B cell (primary cell): Measurements from ENCODE around the gene MAEA. TPM values are rescaled to one million over a fixed set of nuclear protein-coding genes. Genes with fewer than 3 reads are reported as not detected.

Experiments
- ATAC-seq: fragments of 200-7000 bp; cut with Tn5 transposase; one replicate; pipeline ENCODE4 v1.10.0; 2021; ENCODE audit warnings: low read depth, mild to moderate bottlenecking, moderate number of reproducible peaks, moderate library complexity
- CTCF ChIA-PET: fragments of 350-600 bp; sonication (Branson Sonifier 250); formaldehyde crosslinking; loops from one replicate; lab custom pipeline; 2021; ENCODE audit warnings: antibody characterized with exemption, inconsistent platforms; lab: Charles Lee
- POLR2A ChIA-PET: fragments of 350-600 bp; sonication (Branson Sonifier 250); formaldehyde crosslinking; loops from one replicate; lab custom pipeline; 2021; ENCODE audit warnings: antibody characterized with exemption; lab: Charles Lee
- DNase-seq: peaks from one replicate; pipeline ENCODE4 v3.0.0; 2013
- H2AFZ ChIP-seq: 2 replicates; pipeline ENCODE4 v1.6.1; 2012; ENCODE audit warnings: mild to moderate bottlenecking, low read depth, low read length; ENCODE audit not compliant: insufficient read depth, poor library complexity, severe bottlenecking
- H3K27ac ChIP-seq, 2 donors: 1 replicate in 1 of 2; 2 replicates in 1 of 2; pipeline ENCODE4 v1.5.1; 2012 to 2013; ENCODE audit warnings: low read length in 2 of 2, mild to moderate bottlenecking in 2 of 2, moderate library complexity in 1 of 2
- H3K27me3 ChIP-seq, 4 experiments: fragments of 200-600 bp in 1 of 4; sonication (generic) in 1 of 4; replicated peaks in 1 of 4; 1 replicate in 2 of 4; 2 replicates in 2 of 4; pipeline versions ENCODE4 v1.6.1 to v1.7.0; 2013 to 2016; ENCODE audit warnings: low read length in 3 of 4, mild to moderate bottlenecking in 2 of 4, mixed read lengths in 1 of 4, moderate library complexity in 1 of 4; ENCODE audit not compliant: insufficient read depth in 4 of 4, control insufficient read depth in 3 of 4; ENCODE audit errors: control extremely low read depth in 1 of 4
- H3K36me3 ChIP-seq, 2 experiments: replicated peaks in 1 of 2; 1 replicate in 1 of 2; 2 replicates in 1 of 2; pipeline versions ENCODE4 v1.6.1 to v1.7.1; 2013; ENCODE audit warnings: low read length in 1 of 2; ENCODE audit not compliant: insufficient read depth in 2 of 2, control insufficient read depth in 1 of 2; ENCODE audit errors: control extremely low read depth in 1 of 2, extremely low read depth in 1 of 2
- H3K4me1 ChIP-seq, 2 donors: fragments of 200-600 bp in 1 of 2; sonication (generic) in 1 of 2; 1 replicate in 1 of 2; 2 replicates in 1 of 2; pipeline versions ENCODE4 v1.5.1 to v1.6.1; 2013 to 2017; ENCODE audit warnings: low read length in 2 of 2; ENCODE audit not compliant: control insufficient read depth in 2 of 2, insufficient read depth in 2 of 2
- H3K4me2 ChIP-seq: replicated peaks from 2 replicates; pipeline ENCODE3; 2012; ENCODE audit warnings: mild to moderate bottlenecking, low read depth, low read length; ENCODE audit not compliant: poor library complexity, severe bottlenecking
- H3K4me3 ChIP-seq, 5 experiments: fragments of 200-600 bp in 1 of 5; sonication (generic) in 1 of 5; 1 replicate in 3 of 5; 2 replicates in 2 of 5; pipeline versions ENCODE4 v1.5.1 to v1.7.0; 2011 to 2016; ENCODE audit warnings: low read length in 4 of 5, mild to moderate bottlenecking in 4 of 5, low read depth in 2 of 5, control low read depth in 1 of 5, moderate library complexity in 1 of 5; ENCODE audit not compliant: insufficient read depth in 1 of 5; ENCODE audit errors: control extremely low read depth in 1 of 5, extremely low read depth in 1 of 5
- H3K79me2 ChIP-seq: fragments of 200-600 bp; sonication (generic); one replicate; pipeline ENCODE4 v1.6.0; 2016; ENCODE audit warnings: low read length; ENCODE audit not compliant: control insufficient read depth, insufficient read depth
- H3K9ac ChIP-seq: fragments of 200-600 bp; sonication (generic); 2 replicates; pipeline ENCODE4 v1.6.1; 2017; ENCODE audit warnings: mild to moderate bottlenecking, low read length, moderate library complexity
- H3K9me3 ChIP-seq, 3 donors: one replicate each; pipeline versions ENCODE4 v1.6.1 to v1.7.1; 2013; ENCODE audit warnings: low read length in 2 of 3; ENCODE audit not compliant: control insufficient read depth in 2 of 3, insufficient read depth in 1 of 3; ENCODE audit errors: control extremely low read depth in 1 of 3
- H4K20me1 ChIP-seq: 2 replicates; pipeline ENCODE4 v1.6.0; 2012; ENCODE audit warnings: mild to moderate bottlenecking, low read length; ENCODE audit not compliant: insufficient read depth, control insufficient read depth, poor library complexity, severe bottlenecking
- H3K27ac Mint-ChIP-seq: one replicate; pipeline ENCODE4 v1.8.0; 2021; ENCODE audit warnings: mixed read lengths
- H3K27me3 Mint-ChIP-seq: one replicate; pipeline ENCODE4 v1.8.0; 2021; ENCODE audit warnings: mixed read lengths
- H3K4me1 Mint-ChIP-seq: one replicate; pipeline ENCODE4 v1.8.0; 2021; ENCODE audit warnings: mixed read lengths
- H3K4me3 Mint-ChIP-seq: one replicate; pipeline ENCODE4 v1.8.0; 2021; ENCODE audit warnings: mixed read lengths
- H3K9me3 Mint-ChIP-seq: one replicate; pipeline ENCODE4 v1.8.0; 2022; ENCODE audit warnings: mixed read lengths; ENCODE audit not compliant: insufficient read depth
- EZH2 ChIP-seq: IDR thresholded peaks from 2 replicates; pipeline ENCODE4 v1.6.1; 2012; ENCODE audit warnings: borderline replicate concordance, low read depth, mild to moderate bottlenecking, moderate library complexity, low read length; ENCODE audit not compliant: insufficient read depth, poor library complexity, severe bottlenecking
- WGBS: methylation state at CpG from one replicate; pipeline ENCODE4 v1.1.5; 2013; ENCODE audit warnings: missing lambda C conversion rate; ENCODE audit not compliant: insufficient coverage; 5-methylcytosine and 5-hydroxymethylcytosine counted together
- intact Hi-C: fragments of 100-400 bp; cut with micrococcal nuclease; formaldehyde crosslinking; loops from one replicate; pipeline ENCODE4 v1.10.0; 2022
- polyA plus RNA-seq: library from polyadenylated mRNA; depleted of rRNA; stranded (reverse); fragments of >200 nt; gene quantifications from 2 replicates; pipeline ENCODE4 v1.2.3, GENCODE V29; 2012
- total RNA-seq, 2 donors: library from RNA; stranded (reverse); fragments of 120-200 nt in 1 of 2; gene quantifications; 1 replicate in 1 of 2; 2 replicates in 1 of 2; pipeline versions ENCODE4 v1.2.3 to v1.2.4, GENCODE V29; 2013 to 2022
- TF ChIP-seq, protein P1 (sequence below): fragments of 200-600 bp; IDR thresholded peaks from one replicate; pipeline ENCODE4 v1.8.0; 2022; ENCODE audit warnings: antibody characterized with exemption, mild to moderate bottlenecking

The MAEA gene
- total and polyA plus RNA-seq, 2 donors (not counting 1 experiment from before 2014, with no cell fraction given) = 106 to 107 TPM

DNA sequence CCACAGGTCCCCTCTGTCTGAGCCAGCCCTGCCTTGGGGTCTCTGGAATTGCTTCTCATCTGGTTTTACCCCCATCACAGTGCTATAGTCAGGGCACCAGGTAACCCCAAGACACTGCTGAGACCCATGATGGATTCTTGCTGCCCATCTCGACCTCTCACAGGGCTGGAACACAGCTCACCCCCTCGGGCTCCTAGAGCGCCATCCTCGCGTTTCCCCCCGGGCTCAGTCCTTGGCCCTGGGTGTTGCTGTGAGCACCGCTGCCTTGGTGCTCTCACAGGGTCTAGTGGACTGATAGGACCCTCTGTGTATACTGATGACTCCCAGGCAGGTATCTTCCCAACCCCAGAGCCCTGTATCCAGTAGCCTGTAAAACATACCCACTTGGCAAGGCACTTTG lies 8.8 kb downstream of the MAEA start:
- Mint-ChIP-seq H3K4me3 (no peak overlapping the region), H3K27me3 (no peaks in the 10 kb centered on the region), H3K9me3 (no peaks in the 10 kb centered on the region), H3K4me1 (peaks cover 46% of the 10 kb centered on the region), H3K27ac (no peak overlapping the region)
- no peak overlapping the region for H2AFZ ChIP-seq
- no peak for DNase-seq
- no peak overlapping the region for H3K4me2 ChIP-seq
- peaks cover 94% of the 10 kb centered on the region for H3K79me2 ChIP-seq
- peaks cover 0 to 43% of the 10 kb centered on the region in 2 experiments for H3K36me3 ChIP-seq
- POLR2A ChIA-PET = no interaction called here
- peaks cover 89% of the 10 kb centered on the region for H4K20me1 ChIP-seq
- H3K4me3 ChIP-seq = no peak overlapping the region
- WGBS = 97% methylated on average over 4 of the region's 7 CpGs
- H3K9ac ChIP-seq = no peak overlapping the region
- H3K27ac ChIP-seq = no peak overlapping the region
- TF ChIP-seq EZH2 = no peak
- TF ChIP-seq, protein P1, sequence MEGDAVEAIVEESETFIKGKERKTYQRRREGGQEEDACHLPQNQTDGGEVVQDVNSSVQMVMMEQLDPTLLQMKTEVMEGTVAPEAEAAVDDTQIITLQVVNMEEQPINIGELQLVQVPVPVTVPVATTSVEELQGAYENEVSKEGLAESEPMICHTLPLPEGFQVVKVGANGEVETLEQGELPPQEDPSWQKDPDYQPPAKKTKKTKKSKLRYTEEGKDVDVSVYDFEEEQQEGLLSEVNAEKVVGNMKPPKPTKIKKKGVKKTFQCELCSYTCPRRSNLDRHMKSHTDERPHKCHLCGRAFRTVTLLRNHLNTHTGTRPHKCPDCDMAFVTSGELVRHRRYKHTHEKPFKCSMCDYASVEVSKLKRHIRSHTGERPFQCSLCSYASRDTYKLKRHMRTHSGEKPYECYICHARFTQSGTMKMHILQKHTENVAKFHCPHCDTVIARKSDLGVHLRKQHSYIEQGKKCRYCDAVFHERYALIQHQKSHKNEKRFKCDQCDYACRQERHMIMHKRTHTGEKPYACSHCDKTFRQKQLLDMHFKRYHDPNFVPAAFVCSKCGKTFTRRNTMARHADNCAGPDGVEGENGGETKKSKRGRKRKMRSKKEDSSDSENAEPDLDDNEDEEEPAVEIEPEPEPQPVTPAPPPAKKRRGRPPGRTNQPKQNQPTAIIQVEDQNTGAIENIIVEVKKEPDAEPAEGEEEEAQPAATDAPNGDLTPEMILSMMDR = no peak
- intact Hi-C loops = no loop called here
- no peak for ATAC-seq
- CTCF ChIA-PET = no interaction called here
- H3K27me3 ChIP-seq = no peaks in the 10 kb centered on the region
- peaks cover 7 to 10% of the 10 kb centered on the region in 2 donors for H3K4me1 ChIP-seq
- H3K9me3 ChIP-seq = no peaks in the 10 kb centered on the region

GRCh38 chr4:1299301-1299860 lies 9.7 kb downstream of the MAEA start:
- Mint-ChIP-seq H3K27ac (no peak overlapping the region), H3K27me3 (no peaks in the 10 kb centered on the region), H3K4me1 (peaks cover 37% of the 10 kb centered on the region), H3K9me3 (no peaks in the 10 kb centered on the region), H3K4me3 (no peak overlapping the region)
- WGBS = 88% methylated on average over 14 of the region's 15 CpGs
- Histone ChIP-seq H3K4me1 (peaks cover 0 to 1% of the 10 kb centered on the region in 2 donors), H3K4me2 (no peak overlapping the region), H2AFZ (no peak overlapping the region), H4K20me1 (peaks cover 84% of the 10 kb centered on the region), H3K9me3 (no peaks in the 10 kb centered on the region), H3K9ac (no peak overlapping the region), H3K4me3 (no peak overlapping the region), H3K27ac (no peak overlapping the region), H3K27me3 (no peaks in the 10 kb centered on the region), H3K79me2 (peaks cover 93% of the 10 kb centered on the region), H3K36me3 (peaks cover 0 to 44% of the 10 kb centered on the region in 2 experiments)
- intact Hi-C loops = no loop called here
- ChIA-PET CTCF (no interaction called here), POLR2A (no interaction called here)
- TF ChIP-seq EZH2 = no peak
- TF ChIP-seq, protein P1 = no peak
- ATAC-seq (no peak), DNase-seq (no peak)
